A549 (cell line): Measurements from ENCODE around the gene UNC5CL. TPM values are rescaled to one million over a fixed set of nuclear protein-coding genes. Genes with fewer than 3 reads are reported as not detected.

Source experiments
- ATAC-seq, 2 experiments: fragments of 200-7000 bp in 1 of 2; fragments of >200 bp in 1 of 2; cut with Nextera tagmentation in 1 of 2; cut with Tn5 transposase in 1 of 2; 3 replicates each; pipeline versions ENCODE4 v1.8.0 to v1.9.1; 2018 to 2020; ENCODE audit warnings: mild to moderate bottlenecking in 1 of 2, moderate library complexity in 1 of 2
- CTCF ChIA-PET: fragments of 300-600 bp; sonication (Branson Sonifier 250); formaldehyde crosslinking; extraction: SDS; loops from one replicate; lab custom pipeline; 2021; ENCODE audit warnings: antibody characterized with exemption, inconsistent platforms; lab: Yijun Ruan, JAX
- POLR2A ChIA-PET: fragments of 350-600 bp; formaldehyde crosslinking; extraction: SDS; loops from one replicate; lab custom pipeline; 2021; ENCODE audit warnings: antibody characterized with exemption, inconsistent platforms; lab: Yijun Ruan, JAX
- DNase-seq, 2 experiments: peaks; one replicate each; pipeline versions ENCODE4 v3.0.0 to v3.0.0-alpha.2; 2011 to 2016; ENCODE audit warnings: low read depth in 1 of 2, low spot score in 1 of 2
- FAIRE-seq: peaks from 2 replicates; lab custom pipeline; 2011; peaks lifted over from hg19 to GRCh38; lab: Jason Lieb, UNC
- H3K27ac ChIP-seq, 2 experiments: fragments of >200 bp; sonication (Bioruptor Twin); formaldehyde crosslinking; 3 replicates each; pipeline ENCODE4 v1.5.1; 2016 to 2017
- H3K4me1 ChIP-seq: fragments of >200 bp; sonication (Bioruptor Twin); formaldehyde crosslinking; 3 replicates; pipeline ENCODE4 v1.6.1; 2016
- H3K4me2 ChIP-seq: fragments of >200 bp; sonication (Bioruptor Twin); formaldehyde crosslinking; 3 replicates; pipeline ENCODE4 v1.6.1; 2016
- H3K4me3 ChIP-seq: fragments of >200 bp; sonication (Bioruptor Twin); formaldehyde crosslinking; 3 replicates; pipeline ENCODE4 v1.5.1; 2016
- H3K9me3 ChIP-seq: fragments of >200 bp; sonication (Bioruptor Twin); formaldehyde crosslinking; 3 replicates; pipeline ENCODE4 v1.6.1; 2016
- BHLHE40 ChIP-seq: IDR thresholded peaks from 2 replicates; pipeline ENCODE4 v1.6.1; 2012; ENCODE audit warnings: low read depth, low read length, inconsistent platforms
- CEBPB ChIP-seq, 2 experiments: fragments of >200 bp in 1 of 2; sonication (Bioruptor Twin) in 1 of 2; formaldehyde crosslinking in 1 of 2; IDR thresholded peaks; 2 replicates each; pipeline ENCODE4 v1.6.1; 2012 to 2016
- CHD2 ChIP-seq: fragments of 150-350 bp; IDR thresholded peaks from 2 replicates; pipeline ENCODE4 v1.6.1; 2014; ENCODE audit warnings: low read length; ENCODE audit not compliant: partially characterized antibody
- EHF ChIP-seq: fragments of 250-450 bp; sonication (Bioruptor Pico); IDR thresholded peaks from 2 replicates; pipeline ENCODE4 v1.5.0; 2020; ENCODE audit warnings: mild to moderate bottlenecking
- EP300 ChIP-seq, 2 experiments: fragments of >200 bp; sonication (Bioruptor Twin); formaldehyde crosslinking; IDR thresholded peaks; 2 replicates in 1 of 2; 3 replicates in 1 of 2; pipeline ENCODE4 v1.6.1; 2016 to 2017
- ESRRA ChIP-seq: fragments of 150-350 bp; IDR thresholded peaks from 2 replicates; pipeline ENCODE4 v1.6.1; 2014; ENCODE audit warnings: mild to moderate bottlenecking, low read length, borderline replicate concordance
- HOXA7 ChIP-seq: fragments of 250-450 bp; sonication (Bioruptor Pico); IDR thresholded peaks from 2 replicates; pipeline ENCODE4 v1.5.0; 2020; ENCODE audit warnings: mild to moderate bottlenecking, moderate library complexity
- HOXB13 ChIP-seq: fragments of 250-450 bp; sonication (Bioruptor Pico); IDR thresholded peaks from 2 replicates; pipeline ENCODE4 v1.5.0; 2020; ENCODE audit warnings: low read depth, mild to moderate bottlenecking, moderate library complexity
- JUNB ChIP-seq: fragments of >200 bp; sonication (Bioruptor Twin); formaldehyde crosslinking; IDR thresholded peaks from 2 replicates; pipeline ENCODE4 v1.6.1; 2016
- MAFK ChIP-seq: fragments of 450-650 bp; IDR thresholded peaks from 2 replicates; pipeline ENCODE4 v1.6.1; 2014; ENCODE audit not compliant: partially characterized antibody
- PHF8 ChIP-seq: fragments of 200-600 bp; sonication (generic); IDR thresholded peaks from 2 replicates; pipeline ENCODE4 v1.6.1; 2016; ENCODE audit warnings: low read depth, mild to moderate bottlenecking, antibody characterized with exemption, moderate library complexity, borderline replicate concordance
- POLR2A ChIP-seq: IDR thresholded peaks from 2 replicates; pipeline ENCODE4 v1.6.1; 2012; ENCODE audit warnings: mild to moderate bottlenecking, low read length
- POLR2AphosphoS2 ChIP-seq: conservative IDR thresholded peaks from 2 replicates; pipeline ENCODE4 v1.6.1; 2012; ENCODE audit warnings: low read length, improper control_type of control experiment, inconsistent platforms
- SREBF2 ChIP-seq: fragments of 450-650 bp; IDR thresholded peaks from 2 replicates; pipeline ENCODE4 v1.6.1; 2014; ENCODE audit warnings: mild to moderate bottlenecking, moderate library complexity
- TP53 ChIP-seq: fragments of 250-450 bp; sonication (Bioruptor Pico); IDR thresholded peaks from 2 replicates; pipeline ENCODE4 v1.5.0; 2021; ENCODE audit warnings: mild to moderate bottlenecking, moderate library complexity
- ZFP36 ChIP-seq: fragments of 450-650 bp; IDR thresholded peaks from 2 replicates; pipeline ENCODE4 v1.6.1; 2014; ENCODE audit warnings: borderline replicate concordance; ENCODE audit not compliant: partially characterized antibody
- ZNF302 ChIP-seq: fragments of 250-450 bp; sonication (Bioruptor Pico); IDR thresholded peaks from 2 replicates; pipeline ENCODE4 v1.9.0; 2021; ENCODE audit warnings: inconsistent platforms, mild to moderate bottlenecking, moderate library complexity
- WGBS: methylation state at CpG from one replicate; pipeline ENCODE4 v1.1.6; 2017; ENCODE audit errors: missing lambda C conversion rate; 5-methylcytosine and 5-hydroxymethylcytosine counted together
- polyA plus RNA-seq, 4 experiments: library from polyadenylated mRNA; depleted of rRNA in 3 of 4; stranded (reverse); fragments of >200 nt; fragmentation: RNase III in 1 of 4; extraction: RNeasy Plus Mini Kit Qiagen cat#74134 plus additional on column Dnase treatment in 1 of 4; gene quantifications; 2 replicates in 3 of 4; 3 replicates in 1 of 4; pipeline ENCODE4 v1.2.3, GENCODE V29; 2011 to 2017
- TF ChIP-seq, protein P1 (sequence below): fragments of 450-650 bp; IDR thresholded peaks from 2 replicates; pipeline ENCODE4 v1.6.1; 2014; ENCODE audit warnings: antibody characterized with exemption
- TF ChIP-seq, protein P2 (sequence below): IDR thresholded peaks from 2 replicates; pipeline ENCODE4 v1.6.1; 2012
- TF ChIP-seq, protein P3 (sequence below): fragments of 150-350 bp; IDR thresholded peaks from 2 replicates; pipeline ENCODE4 v1.6.1; 2014; ENCODE audit warnings: low read depth, mild to moderate bottlenecking, low read length

Gene UNC5CL
- polyA plus RNA-seq, 2 of the 4 experiments (the other 2 are of a cell fraction), result 1.1 to 2.8 TPM

DNA sequence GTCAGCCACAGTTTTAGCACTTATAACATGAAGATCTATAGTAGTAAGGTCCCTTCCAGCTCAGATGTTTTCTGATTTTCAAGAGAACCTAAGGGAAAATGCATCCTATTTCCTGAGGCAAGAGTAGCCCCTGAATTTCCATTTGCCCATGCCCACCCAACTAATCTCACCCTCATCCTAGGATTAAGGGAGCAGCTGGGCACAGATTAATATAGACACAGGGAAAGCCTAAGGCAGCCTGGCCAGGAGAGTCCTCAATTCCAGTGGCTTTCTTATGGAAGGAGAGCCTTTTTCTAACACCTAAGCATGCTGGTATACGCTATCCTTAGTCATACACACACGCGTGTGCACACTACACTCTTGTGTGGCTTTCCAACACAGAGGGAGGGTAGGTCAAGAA is 15.5 kb upstream of the UNC5CL start:
- H3K4me1 ChIP-seq, result peaks cover 6% of the 10 kb centered on the region; the same call in 1 of the 3 replicates
- H3K4me2 ChIP-seq, result no peak overlapping the region
- FAIRE-seq (no peak), DNase-seq (no peak)
- POLR2A ChIA-PET, result no interaction called here
- H3K4me3 ChIP-seq, result no peak overlapping the region
- TF ChIP-seq, protein P1, sequence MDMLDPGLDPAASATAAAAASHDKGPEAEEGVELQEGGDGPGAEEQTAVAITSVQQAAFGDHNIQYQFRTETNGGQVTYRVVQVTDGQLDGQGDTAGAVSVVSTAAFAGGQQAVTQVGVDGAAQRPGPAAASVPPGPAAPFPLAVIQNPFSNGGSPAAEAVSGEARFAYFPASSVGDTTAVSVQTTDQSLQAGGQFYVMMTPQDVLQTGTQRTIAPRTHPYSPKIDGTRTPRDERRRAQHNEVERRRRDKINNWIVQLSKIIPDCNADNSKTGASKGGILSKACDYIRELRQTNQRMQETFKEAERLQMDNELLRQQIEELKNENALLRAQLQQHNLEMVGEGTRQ, result no peak
- no peak for TF ChIP-seq HOXB13 (CRISPR knock-in tag)
- no peak for TF ChIP-seq EHF (CRISPR knock-in tag)
- no peak for TF ChIP-seq CEBPB (IDR thresholded peaks at IDR 0.05)
- TF ChIP-seq, all 56 proteins: peak for 0
- WGBS, result 97% methylated on average over 3 of the region's 3 CpGs
- no peak for ATAC-seq
- CTCF ChIA-PET, result interaction anchor here (0.7 to 3.4 kb wide), 6 partner anchors 13 to 27 kb away, joined by 3 to 10 read pairs (median 4); partner anchors contain the start of gene UNC5CL
- H3K9me3 ChIP-seq, result no peaks in the 10 kb centered on the region
- no peak overlapping the region for H3K27ac ChIP-seq

DNA sequence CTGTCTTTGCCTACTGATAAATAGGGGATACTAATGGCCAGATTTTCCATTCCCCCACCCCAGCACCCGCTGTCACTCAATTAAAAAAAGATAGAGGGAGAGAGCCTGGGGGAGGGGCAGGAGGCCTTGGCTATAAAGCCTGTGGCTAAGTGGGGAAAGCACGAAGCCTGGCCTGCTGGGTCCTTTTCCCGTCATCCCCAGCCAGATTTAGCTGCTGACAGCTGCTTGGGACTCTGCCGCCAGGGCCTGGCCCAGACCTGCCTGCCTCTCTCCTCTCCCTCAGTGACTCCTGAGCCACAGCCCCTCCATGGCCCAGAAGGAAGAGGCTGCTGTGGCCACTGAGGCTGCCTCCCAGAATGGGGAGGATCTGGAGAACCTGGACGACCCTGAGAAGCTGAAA is 14.0 kb upstream of the UNC5CL start, which contains the start of gene APOBEC2:
Gene APOBEC2 (plus strand): TSS at position 162 of the 400 bp plus-strand sequence. CDS start 146 bp downstream, at position 308.
- WGBS, result 93% methylated on average over 4 of the region's 5 CpGs
- FAIRE-seq (no peak), ATAC-seq (no peak)

DNA sequence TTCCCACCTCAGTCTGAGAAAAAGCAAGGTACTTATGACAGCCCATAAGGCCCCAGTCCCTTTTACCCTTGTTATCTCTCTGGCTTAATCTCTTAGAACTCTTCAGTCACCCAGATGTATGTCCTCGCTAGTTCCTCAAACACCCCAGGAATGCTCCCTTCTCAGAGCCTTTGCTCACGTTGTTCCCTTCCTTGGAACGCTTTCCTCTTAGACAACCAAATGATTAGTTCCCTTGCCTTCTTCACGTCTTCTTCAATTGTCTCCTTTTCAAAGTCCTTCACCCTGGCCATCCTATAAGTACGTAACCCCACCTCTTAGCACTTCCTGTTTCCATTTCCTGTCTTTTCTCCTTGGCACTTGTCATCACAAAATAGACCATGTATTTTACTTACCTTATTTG is 12.9 kb upstream of the UNC5CL start:
- Histone ChIP-seq H3K27ac (no peak overlapping the region), H3K4me2 (no peak overlapping the region), H3K4me1 (no peaks in the 10 kb centered on the region), H3K9me3 (no peaks in the 10 kb centered on the region), H3K4me3 (no peak overlapping the region)
- 91% methylated on average over 5 of the region's 5 CpGs for WGBS
- FAIRE-seq (no peak), DNase-seq (no peak), ATAC-seq (no peak)
- TF ChIP-seq POLR2AphosphoS2 (no peak), TP53 (CRISPR knock-in tag) (no peak), HOXA7 (no peak), EP300 (IDR thresholded peaks at IDR 0.05) (no peak), BHLHE40 (no peak), ZNF302 (CRISPR knock-in tag) (no peak), JUNB (no peak), CHD2 (no peak), ESRRA (no peak), ZFP36 (no peak), SREBF2 (no peak), MAFK (no peak)
- TF ChIP-seq, protein P2, sequence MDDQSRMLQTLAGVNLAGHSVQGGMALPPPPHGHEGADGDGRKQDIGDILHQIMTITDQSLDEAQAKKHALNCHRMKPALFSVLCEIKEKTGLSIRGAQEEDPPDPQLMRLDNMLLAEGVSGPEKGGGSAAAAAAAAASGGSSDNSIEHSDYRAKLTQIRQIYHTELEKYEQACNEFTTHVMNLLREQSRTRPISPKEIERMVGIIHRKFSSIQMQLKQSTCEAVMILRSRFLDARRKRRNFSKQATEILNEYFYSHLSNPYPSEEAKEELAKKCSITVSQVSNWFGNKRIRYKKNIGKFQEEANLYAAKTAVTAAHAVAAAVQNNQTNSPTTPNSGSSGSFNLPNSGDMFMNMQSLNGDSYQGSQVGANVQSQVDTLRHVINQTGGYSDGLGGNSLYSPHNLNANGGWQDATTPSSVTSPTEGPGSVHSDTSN, result no peak
- TF ChIP-seq, protein P1, result no peak
- CTCF ChIA-PET, result no interaction called here
- POLR2A ChIA-PET, result no interaction called here

More for the DNA sequence above, 14.0 kb upstream of the UNC5CL start, which contains the start of gene APOBEC2:
- ChIA-PET POLR2A (no interaction called here), CTCF (interaction anchor here (0.8 to 2.1 kb wide), 5 partner anchors 13 to 23 kb away, joined by 3 to 9 read pairs (median 3); partner anchors contain the start of gene UNC5CL)
- TF ChIP-seq, protein P3, sequence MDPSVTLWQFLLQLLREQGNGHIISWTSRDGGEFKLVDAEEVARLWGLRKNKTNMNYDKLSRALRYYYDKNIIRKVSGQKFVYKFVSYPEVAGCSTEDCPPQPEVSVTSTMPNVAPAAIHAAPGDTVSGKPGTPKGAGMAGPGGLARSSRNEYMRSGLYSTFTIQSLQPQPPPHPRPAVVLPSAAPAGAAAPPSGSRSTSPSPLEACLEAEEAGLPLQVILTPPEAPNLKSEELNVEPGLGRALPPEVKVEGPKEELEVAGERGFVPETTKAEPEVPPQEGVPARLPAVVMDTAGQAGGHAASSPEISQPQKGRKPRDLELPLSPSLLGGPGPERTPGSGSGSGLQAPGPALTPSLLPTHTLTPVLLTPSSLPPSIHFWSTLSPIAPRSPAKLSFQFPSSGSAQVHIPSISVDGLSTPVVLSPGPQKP, result no peak
- TF ChIP-seq POLR2A, result no peak
- no peak for TF ChIP-seq PHF8
- TF ChIP-seq, protein P1, result no peak
- Histone ChIP-seq H3K4me3 (no peak within 1 kb of the TSS), H3K4me1 (no peaks in the 10 kb centered on the region), H3K4me2 (no peak within 1 kb of the TSS), H3K27ac (no peak within 1 kb of the TSS), H3K9me3 (no peaks in the 10 kb centered on the region)
- DNase-seq, result no peak
